NCI-H748 (cell line): Measurements from ENCODE around the gene ST14.
"Not testable (repeated sequence)": the region's sequence is repeated elsewhere in the genome, so short reads cannot be mapped to it uniquely, and the experiment has no call there.

Experiments used
- DNase-seq: peaks from one replicate; lab custom pipeline; 2025; ENCODE audit not compliant: unreplicated experiment; lab: John Stamatoyannopoulos, UW

Gene ST14

DNA sequence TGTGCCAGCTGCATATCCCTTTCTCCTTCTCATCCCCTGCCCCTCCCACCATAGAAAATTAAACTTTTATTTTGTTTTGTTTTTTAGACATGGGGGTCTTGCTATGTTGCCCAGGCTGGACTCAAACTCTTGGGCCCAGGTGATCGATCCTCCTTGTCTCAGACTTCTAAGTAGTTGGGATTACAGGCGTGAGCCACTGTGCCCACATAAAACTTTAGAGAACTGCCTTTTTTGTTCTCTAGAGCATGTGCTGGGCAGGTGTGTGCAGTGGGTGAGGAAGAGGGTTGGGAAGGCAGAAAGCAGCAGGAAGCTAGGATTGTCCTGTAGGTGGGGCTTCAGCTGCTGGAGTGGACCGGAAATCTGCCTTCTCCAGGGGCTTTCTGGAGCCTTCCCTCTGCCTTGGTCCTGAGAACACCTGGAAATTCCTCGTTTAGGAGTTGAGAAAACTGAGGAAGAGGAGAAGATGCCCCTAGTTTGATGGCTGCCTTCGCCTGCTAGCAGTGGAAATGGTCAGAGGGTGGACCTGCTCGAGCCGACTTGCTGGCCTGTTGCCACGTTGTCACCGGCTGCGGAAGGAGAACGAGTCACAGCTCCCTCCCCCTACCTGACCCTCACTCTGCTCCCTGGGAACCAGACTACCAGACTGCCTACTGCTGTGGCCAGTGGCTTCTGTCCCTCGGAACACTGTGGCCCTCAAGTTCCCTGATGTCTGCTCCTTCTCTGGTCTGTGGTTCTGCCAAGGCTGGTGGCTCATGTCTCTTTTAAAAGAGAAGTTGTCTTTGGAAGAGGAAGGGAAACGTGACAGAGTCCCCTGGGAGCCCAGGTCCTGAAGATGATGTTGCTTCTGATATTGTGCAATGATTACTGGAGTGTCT, 4.0 kb downstream of the ST14 start:
- peak; percentile 50 for DNase-seq

- DNase-seq, result no peak
These were observed 4.6 kb downstream of the ST14 start for GRCh38 chr11:130164221-130164570.

DNA sequence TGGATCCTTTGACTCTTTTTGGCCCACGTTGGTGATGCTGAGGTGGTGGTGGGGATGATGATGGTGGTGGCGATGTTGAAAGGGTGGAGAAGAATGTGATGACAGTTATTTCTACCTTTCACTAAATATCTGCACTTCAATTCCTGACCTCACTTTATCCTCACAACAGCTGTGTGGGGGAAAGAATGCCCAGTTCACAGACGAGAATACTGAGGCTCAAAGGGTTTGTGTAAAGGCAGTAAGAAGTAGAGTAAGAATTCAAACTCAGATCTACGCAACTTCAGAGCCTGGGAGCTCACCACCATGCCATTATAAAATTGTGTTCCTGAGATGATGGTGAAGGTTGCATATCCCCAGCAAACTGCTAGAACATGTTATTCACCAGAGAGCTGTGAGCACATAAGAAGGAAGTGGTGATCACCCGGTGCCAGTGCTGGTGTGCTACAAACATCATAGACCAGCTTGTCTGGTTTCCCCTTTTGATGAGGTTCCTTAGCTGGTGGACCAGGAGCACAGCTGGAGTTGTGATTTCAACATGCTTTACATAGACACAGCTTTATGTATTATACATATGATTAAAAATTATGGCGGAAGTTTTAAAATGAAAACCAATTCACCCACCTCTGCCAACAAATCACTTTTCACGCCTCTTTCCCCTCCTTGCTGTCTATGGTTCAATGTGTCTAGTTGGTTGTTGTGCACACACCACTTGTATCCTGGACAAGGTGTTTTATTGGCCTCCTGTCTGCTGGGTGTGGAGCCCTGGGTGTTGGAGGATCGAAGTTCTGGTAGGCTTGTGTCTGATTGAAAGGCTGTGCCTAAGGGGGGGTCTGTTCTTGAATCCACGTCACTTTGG, 6.2 kb downstream of the ST14 start:
- DNase-seq, result no peak

- no peak for DNase-seq
These were observed 6.8 kb downstream of the ST14 start for GRCh38 chr11:130166457-130166784.

- no peak for DNase-seq
These were observed 7.6 kb downstream of the ST14 start for GRCh38 chr11:130167146-130167545.

- DNase-seq, result no peak
These were observed 8.5 kb downstream of the ST14 start for GRCh38 chr11:130168105-130168504.

- DNase-seq, result no peak
These were observed 10.8 kb downstream of the ST14 start for GRCh38 chr11:130170345-130170744.

DNA sequence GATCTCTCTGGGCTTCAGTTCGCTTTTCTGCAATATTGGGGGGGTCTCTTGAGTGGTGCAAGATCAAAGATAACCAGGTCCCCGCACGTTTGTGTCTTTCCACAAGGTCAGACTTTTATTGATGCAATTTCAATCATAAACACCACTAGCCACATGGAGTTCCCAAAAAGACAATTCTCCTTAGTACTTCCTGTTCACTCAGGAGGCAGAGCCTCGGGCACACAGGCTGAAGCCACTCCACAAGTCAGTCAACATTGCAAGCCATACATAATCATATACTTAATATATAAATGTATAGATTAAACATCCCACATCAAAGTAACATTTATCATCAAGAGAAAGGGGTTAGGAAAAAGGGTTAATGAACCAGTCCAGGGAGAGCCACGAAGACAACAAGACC, 12.0 kb downstream of the ST14 start:
- no peak for DNase-seq

- DNase-seq, result not testable (repeated sequence)
These were observed 12.4 kb downstream of the ST14 start for GRCh38 chr11:130172001-130172400.

DNA sequence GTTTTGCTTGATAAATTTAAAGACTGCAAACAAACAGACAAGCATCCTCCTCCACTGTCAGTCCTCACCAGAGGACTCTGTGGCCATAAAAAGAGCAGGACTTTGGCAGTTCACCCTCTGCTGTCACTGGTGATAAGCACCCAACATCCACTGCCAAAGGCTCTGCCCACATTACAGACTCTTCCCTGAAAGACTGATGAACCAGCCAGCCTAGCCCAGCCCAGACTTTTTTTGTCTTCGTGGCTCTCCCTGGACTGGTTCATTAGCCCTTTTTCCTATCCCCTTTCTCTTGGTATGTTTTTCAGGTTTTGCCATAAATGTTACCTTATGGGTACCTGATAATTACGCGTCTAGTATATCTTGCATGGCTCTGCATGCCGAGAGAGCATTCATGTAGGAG, 15.1 kb downstream of the ST14 start:
- no peak for DNase-seq

DNA sequence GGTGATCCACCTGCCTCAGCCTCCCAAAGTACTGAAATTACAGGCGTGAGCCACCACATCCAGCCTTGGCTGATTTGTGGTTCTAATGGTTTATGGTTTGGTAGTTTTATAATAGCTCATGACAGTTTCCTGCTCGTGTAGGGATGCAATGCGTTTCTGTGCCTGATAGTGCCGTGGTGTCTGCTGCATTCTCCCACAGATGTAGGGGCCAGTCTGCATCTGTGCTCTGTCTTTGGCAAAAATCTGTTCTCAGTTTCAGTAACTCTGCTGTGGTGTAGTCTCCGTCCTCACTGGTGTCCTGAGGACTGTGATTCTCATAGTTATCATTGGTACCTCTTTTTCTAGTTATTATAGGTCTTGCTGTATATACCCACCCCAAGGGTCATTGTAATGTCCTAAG, 16.3 kb downstream of the ST14 start:
- no peak for DNase-seq

DNA sequence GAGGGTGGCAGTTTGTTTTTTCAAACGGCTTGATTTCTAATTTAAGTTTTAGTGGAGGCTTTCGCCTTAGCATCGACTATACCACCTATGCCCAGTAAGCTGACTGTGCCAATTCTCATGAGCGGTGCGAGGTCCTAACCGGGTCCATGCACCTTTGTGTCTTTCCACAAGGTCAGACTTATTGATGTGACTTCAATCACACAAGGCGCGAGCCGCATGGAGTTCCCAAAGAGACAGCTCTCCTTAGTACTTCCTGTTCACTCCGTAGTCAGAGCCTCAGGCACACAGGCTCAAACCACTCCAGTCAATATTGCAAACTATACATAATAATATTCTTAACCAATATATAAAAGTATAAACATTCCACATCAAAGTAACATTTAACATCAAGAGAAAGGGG, 18.2 kb downstream of the ST14 start:
- DNase-seq, result peak; percentile 16

GRCh38 chr11:130178441-130179339, 19.1 kb downstream of the ST14 start:
- DNase-seq, result no peak

GRCh38 chr11:130179396-130180306, 20.1 kb downstream of the ST14 start:
- peak; percentile 90 for DNase-seq

GRCh38 chr11:130180491-130180890, 20.9 kb downstream of the ST14 start:
- peak; percentile 34 for DNase-seq

- no peak for DNase-seq
These were observed 21.3 kb downstream of the ST14 start for GRCh38 chr11:130180896-130181294.

GRCh38 chr11:130181295-130182272, 22.0 kb downstream of the ST14 start:
- DNase-seq, result peak; percentile 96

- no peak for DNase-seq
These were observed 24.5 kb downstream of the ST14 start for GRCh38 chr11:130183878-130184610.
